ENCODE measurements around the gene CISD1.
"Not testable (repeated sequence)": the region's sequence is repeated elsewhere in the genome, so short reads cannot be mapped to it uniquely, and the experiment has no call there.

Gene CISD1

DNA sequence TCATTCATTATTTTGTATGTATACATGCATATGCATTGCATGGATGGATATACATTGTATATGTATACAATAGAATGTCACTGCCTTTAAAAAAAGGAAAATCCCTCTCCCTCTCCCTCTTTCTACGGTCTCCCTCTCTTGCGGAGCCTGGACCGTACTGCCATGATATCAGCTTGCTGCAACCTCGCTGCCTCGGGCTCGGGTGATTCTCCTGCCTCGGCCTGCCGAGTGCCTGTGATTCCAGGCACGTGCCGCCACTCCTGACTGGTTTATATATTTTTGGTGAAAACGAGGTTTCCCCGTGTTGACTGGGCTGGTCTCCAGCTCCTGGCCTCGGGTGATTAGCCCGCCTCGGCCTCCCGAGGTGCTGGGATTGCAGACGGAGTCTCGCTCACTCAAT, 25.7 kb upstream of the CISD1 start:
- Histone ChIP-seq H3K4me3 (ENCODE audit: low read depth, low read length) (no peak overlapping the region), H3K4me1 (peaks cover 13% of the 10 kb centered on the region), H3K79me2 (peaks cover 35% of the 10 kb centered on the region), H3K9me3 (ENCODE audit: control insufficient read depth, low read length) (no peaks in the 10 kb centered on the region), H2AFZ (no peak overlapping the region), H3K36me3 (ENCODE audit: control insufficient read depth, insufficient read depth, low read length) (no peaks in the 10 kb centered on the region), H3K27ac (no peak overlapping the region), H3K27me3 (ENCODE audit: control insufficient read depth, insufficient read depth, low read length) (no peaks in the 10 kb centered on the region), H3K4me2 (ENCODE audit: low read length) (no peak overlapping the region), H3K9ac (no peak overlapping the region)
- TF ChIP-seq, protein P1, sequence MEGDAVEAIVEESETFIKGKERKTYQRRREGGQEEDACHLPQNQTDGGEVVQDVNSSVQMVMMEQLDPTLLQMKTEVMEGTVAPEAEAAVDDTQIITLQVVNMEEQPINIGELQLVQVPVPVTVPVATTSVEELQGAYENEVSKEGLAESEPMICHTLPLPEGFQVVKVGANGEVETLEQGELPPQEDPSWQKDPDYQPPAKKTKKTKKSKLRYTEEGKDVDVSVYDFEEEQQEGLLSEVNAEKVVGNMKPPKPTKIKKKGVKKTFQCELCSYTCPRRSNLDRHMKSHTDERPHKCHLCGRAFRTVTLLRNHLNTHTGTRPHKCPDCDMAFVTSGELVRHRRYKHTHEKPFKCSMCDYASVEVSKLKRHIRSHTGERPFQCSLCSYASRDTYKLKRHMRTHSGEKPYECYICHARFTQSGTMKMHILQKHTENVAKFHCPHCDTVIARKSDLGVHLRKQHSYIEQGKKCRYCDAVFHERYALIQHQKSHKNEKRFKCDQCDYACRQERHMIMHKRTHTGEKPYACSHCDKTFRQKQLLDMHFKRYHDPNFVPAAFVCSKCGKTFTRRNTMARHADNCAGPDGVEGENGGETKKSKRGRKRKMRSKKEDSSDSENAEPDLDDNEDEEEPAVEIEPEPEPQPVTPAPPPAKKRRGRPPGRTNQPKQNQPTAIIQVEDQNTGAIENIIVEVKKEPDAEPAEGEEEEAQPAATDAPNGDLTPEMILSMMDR (IDR thresholded peaks at IDR 0.05), result no peak

DNA sequence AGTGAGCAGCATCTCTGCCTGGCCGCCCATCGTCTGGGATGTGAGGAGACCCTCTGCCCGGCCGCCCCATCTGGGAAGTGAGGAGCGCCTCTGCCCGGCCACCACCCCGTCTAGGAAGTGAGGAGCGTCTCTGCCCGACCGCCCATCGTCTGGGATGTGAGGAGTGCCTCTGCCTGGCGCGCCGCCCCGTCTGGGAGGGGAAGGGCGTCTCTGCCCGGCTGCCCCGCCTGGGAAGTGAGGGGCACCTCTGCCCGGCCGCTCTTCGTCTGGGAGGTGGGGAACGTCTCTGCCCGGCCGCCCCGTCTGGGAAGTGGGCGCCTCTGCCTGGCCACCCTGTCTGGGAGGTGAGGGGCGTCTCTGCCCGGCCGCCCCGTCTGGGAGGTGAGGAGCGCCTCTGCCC, 25.2 kb upstream of the CISD1 start:
- H3K4me1 ChIP-seq, result peaks cover 13% of the 10 kb centered on the region
- H3K27ac ChIP-seq; H3K4me3 ChIP-seq (ENCODE audit: low read depth, low read length): not testable (repeated sequence)

GRCh38 chr10:58244242-58244641, 24.7 kb upstream of the CISD1 start:
- H3K79me2 ChIP-seq, result peaks cover 43% of the 10 kb centered on the region
- H3K36me3 ChIP-seq (ENCODE audit: control insufficient read depth, insufficient read depth, low read length); H3K4me3 ChIP-seq (ENCODE audit: low read depth, low read length); H3K27ac ChIP-seq; H3K4me2 ChIP-seq (ENCODE audit: low read length); H2AFZ ChIP-seq; H3K27me3 ChIP-seq (ENCODE audit: control insufficient read depth, insufficient read depth, low read length); H3K9me3 ChIP-seq (ENCODE audit: control insufficient read depth, low read length); H3K9ac ChIP-seq: not testable (repeated sequence)
- H3K4me1 ChIP-seq, result peaks cover 14% of the 10 kb centered on the region

More for the DNA sequence above, 25.2 kb upstream of the CISD1 start:
- H3K27me3 ChIP-seq (ENCODE audit: control insufficient read depth, insufficient read depth, low read length); H2AFZ ChIP-seq; H3K9ac ChIP-seq; H3K36me3 ChIP-seq (ENCODE audit: control insufficient read depth, insufficient read depth, low read length); H3K4me2 ChIP-seq (ENCODE audit: low read length); H3K9me3 ChIP-seq (ENCODE audit: control insufficient read depth, low read length): not testable (repeated sequence)
- H3K79me2 ChIP-seq, result peaks cover 39% of the 10 kb centered on the region

- not testable (repeated sequence) for H3K36me3 ChIP-seq (ENCODE audit: control insufficient read depth, insufficient read depth, low read length)
These were observed 24.3 kb upstream of the CISD1 start for GRCh38 chr10:58244666-58245065.

DNA sequence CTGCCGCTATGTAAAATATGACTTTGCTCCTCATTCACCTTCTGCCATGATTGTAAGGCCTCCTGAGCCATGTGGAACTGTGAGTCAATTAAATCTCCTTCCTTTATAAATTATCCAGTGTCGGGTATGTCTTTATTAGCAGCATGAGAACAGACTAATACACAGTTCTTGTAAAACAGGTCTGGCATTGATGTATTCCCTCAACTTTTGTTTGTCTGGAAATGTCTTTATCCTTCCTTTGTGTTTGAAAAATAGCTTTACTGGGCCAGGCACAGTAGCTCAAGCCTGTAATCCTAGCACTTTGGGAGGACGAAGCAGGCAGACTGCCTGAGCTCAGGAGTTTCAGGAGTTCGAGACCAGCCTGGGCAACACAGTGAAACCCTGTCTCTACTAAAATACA, 15.8 kb upstream of the CISD1 start:
- Histone ChIP-seq H3K27ac (no peak overlapping the region), H3K9ac (no peak overlapping the region), H3K4me2 (ENCODE audit: low read length) (no peak overlapping the region), H3K79me2 (peaks cover 84% of the 10 kb centered on the region), H3K4me1 (peaks cover 13% of the 10 kb centered on the region), H3K27me3 (ENCODE audit: control insufficient read depth, insufficient read depth, low read length) (no peaks in the 10 kb centered on the region), H3K36me3 (ENCODE audit: control insufficient read depth, insufficient read depth, low read length) (no peaks in the 10 kb centered on the region), H3K4me3 (ENCODE audit: low read depth, low read length) (no peak overlapping the region), H2AFZ (no peak overlapping the region), H3K9me3 (ENCODE audit: control insufficient read depth, low read length) (no peaks in the 10 kb centered on the region)
- TF ChIP-seq, protein P1 (IDR thresholded peaks at IDR 0.05), result no peak

More at GRCh38 chr10:58244666-58245065, 24.3 kb upstream of the CISD1 start:
- H2AFZ ChIP-seq; H3K9ac ChIP-seq; H3K4me3 ChIP-seq (ENCODE audit: low read depth, low read length); H3K4me2 ChIP-seq (ENCODE audit: low read length); H3K9me3 ChIP-seq (ENCODE audit: control insufficient read depth, low read length); H3K27ac ChIP-seq; H3K27me3 ChIP-seq (ENCODE audit: control insufficient read depth, insufficient read depth, low read length): not testable (repeated sequence)
- Histone ChIP-seq H3K4me1 (peaks cover 12% of the 10 kb centered on the region), H3K79me2 (peaks cover 46% of the 10 kb centered on the region)

DNA sequence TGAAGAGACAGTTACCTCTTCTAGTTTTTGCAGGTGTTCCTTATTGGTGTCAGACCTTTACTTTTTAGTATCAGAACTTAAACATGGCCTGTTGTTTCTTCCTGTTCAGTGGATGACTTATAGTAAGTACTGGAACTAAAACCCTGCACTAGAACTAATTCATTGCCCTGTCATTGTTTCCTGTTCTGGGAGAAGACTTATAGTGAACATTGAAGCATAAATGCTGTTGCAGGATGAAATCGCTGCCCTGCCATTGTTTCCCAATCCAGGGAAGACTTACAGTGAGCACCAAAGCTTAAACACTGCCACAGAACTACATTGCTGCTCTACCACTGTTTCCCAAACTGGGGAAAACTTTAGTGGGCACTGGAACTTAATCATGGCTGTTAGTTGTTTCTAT, 14.3 kb upstream of the CISD1 start:
- Histone ChIP-seq H3K9ac (no peak overlapping the region), H3K27ac (no peak overlapping the region), H3K79me2 (peaks cover 79% of the 10 kb centered on the region), H3K4me2 (ENCODE audit: low read length) (no peak overlapping the region), H2AFZ (no peak overlapping the region), H3K9me3 (ENCODE audit: control insufficient read depth, low read length) (no peaks in the 10 kb centered on the region), H3K27me3 (ENCODE audit: control insufficient read depth, insufficient read depth, low read length) (no peaks in the 10 kb centered on the region), H3K4me3 (ENCODE audit: low read depth, low read length) (no peak overlapping the region), H3K36me3 (ENCODE audit: control insufficient read depth, insufficient read depth, low read length) (no peaks in the 10 kb centered on the region), H3K4me1 (peaks cover 8% of the 10 kb centered on the region)
- TF ChIP-seq, protein P1 (IDR thresholded peaks at IDR 0.05), result no peak

DNA sequence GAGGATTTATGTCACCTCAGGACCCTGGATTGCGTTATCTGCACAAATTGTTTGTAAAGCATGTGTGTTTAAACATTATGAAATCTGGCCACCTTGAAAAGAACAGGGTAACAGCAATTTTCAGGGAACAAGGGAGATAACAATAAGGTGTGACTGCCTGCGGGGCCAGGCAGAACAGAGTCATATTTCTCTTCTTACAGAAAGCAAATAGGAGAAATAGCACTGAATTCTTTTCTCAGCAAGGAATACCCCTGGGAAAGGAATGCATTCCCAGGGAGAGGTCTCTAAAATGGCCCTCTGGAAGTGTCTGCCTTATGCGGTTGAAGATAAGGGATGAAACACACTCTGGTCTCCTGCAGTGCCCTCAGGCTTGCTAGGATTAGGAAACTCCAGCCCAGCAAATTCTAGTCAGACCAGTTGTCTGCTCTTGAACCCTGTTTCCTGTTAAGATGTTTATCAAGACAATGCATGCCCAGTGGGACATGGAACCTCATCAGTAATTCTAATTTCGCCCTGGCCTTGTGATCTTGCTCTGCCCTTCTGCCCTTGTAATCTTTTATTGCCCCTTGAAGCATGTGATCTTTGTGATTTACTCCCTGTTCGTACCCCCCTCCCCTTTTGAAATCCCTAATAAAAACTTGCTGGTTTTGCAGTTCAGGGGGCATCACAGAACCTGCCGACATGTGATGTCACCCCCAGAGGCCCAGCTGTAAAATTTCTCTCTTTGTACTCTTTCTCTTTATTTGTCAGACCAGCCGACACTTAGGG, 12.8 kb upstream of the CISD1 start:
- H3K4me3 ChIP-seq (ENCODE audit: low read depth, low read length); H3K27ac ChIP-seq; H3K9me3 ChIP-seq (ENCODE audit: control insufficient read depth, low read length); H3K9ac ChIP-seq; H3K27me3 ChIP-seq (ENCODE audit: control insufficient read depth, insufficient read depth, low read length); H3K4me1 ChIP-seq; H3K36me3 ChIP-seq (ENCODE audit: control insufficient read depth, insufficient read depth, low read length); H2AFZ ChIP-seq; H3K4me2 ChIP-seq (ENCODE audit: low read length): not testable (repeated sequence)
- H3K79me2 ChIP-seq, result peaks cover 74% of the 10 kb centered on the region
